GOT3 (cell line): Measurements from ENCODE around the gene DCUN1D4.
"Not testable (repeated sequence)": the region's sequence is repeated elsewhere in the genome, so short reads cannot be mapped to it uniquely, and the experiment has no call there.

Source experiments
- DNase-seq: peaks from one replicate; lab custom pipeline; 2025; ENCODE audit warnings: mixed read lengths; lab: John Stamatoyannopoulos, UW

The DCUN1D4 gene

DNA sequence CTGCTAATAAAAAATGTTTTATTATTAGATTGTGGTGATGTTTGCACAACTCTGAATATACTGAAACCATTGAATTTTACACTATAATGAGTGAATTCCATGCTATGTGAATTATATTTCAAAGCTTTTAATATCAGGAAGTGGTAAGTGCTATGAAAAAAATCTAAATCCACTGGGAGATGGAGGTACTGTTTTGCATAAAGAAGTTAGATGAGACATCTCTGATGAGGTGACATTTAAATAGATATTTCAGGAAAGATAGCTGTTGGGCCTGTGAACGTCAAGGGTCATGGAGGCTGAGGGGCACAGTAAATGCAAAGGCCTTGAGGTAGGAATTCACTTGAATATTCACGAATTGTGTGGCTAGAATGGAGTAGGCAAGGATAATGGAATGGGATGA, 12.3 kb downstream of the DCUN1D4 start:
- no peak for DNase-seq

DNA sequence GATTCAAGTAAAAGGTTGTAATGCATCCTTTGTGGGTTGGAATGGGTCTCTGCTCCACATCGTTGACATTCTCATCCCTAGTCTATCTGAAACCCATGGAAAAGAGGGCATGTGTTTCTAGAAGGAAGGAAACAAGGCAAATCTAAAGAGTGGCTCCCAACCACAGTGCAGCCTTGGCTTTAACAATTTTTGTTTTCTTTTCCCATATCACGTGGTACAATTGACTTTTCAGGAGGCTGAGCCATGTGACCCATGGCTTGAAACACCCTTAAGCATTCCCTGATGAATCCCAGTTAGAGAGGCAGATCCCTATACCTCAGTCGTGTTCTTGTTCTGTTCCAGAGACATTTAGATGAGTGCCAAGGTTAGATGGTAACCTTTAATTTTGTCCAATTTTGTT, 12.8 kb downstream of the DCUN1D4 start:
- DNase-seq, result no peak

- no peak for DNase-seq
Observed at GRCh38 chr4:51858605-51859202, 15.8 kb downstream of the DCUN1D4 start.

DNA sequence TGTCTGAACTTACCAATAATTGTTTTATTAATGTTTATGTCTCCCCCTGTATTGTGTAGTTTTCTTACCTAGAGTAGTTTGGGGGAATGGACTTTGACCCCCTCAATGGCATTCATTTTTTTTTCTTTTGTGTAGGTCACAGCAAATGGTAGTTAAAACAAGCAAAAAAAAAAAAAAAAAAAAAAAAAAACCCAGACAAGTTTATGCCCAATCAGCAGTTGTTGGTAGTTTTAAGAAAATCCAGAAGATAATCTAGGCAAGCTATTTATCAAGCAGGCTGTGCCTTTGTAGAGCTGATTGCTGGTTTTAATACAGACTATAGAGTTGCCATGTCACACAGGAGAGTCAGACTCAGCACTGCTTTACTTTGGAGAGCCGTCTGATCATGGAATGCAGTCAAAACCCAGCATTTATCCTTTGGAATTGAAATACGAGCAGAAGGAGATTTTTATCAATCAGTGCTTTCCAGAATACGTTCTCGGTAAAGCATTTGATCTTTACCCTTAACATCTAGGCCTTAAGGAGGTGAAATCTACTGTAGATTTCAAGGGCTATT, 16.6 kb downstream of the DCUN1D4 start:
- no peak for DNase-seq

DNA sequence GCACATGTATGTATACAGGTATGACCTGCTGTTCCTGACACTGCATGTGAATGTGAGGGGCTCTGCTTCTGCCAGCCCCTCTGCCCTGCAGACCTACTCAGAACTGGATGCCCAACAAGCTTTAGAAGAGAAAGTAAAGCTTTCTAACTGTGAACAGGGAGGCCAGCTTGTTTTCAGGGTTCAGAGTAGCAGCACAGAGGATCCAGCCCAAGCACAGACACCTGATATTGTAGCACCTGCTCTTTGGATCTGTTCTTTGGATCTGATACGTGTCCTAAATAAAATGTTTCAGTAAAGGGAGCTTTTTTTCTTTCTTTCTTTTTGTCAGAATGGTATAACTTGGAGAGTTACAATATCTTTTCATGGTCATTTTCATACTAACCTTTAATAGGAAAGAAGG, 19.2 kb downstream of the DCUN1D4 start:
- no peak for DNase-seq

GRCh38 chr4:51862781-51863180, 19.8 kb downstream of the DCUN1D4 start:
- DNase-seq, result no peak

GRCh38 chr4:51865717-51866116, 22.8 kb downstream of the DCUN1D4 start:
- no peak for DNase-seq

DNA sequence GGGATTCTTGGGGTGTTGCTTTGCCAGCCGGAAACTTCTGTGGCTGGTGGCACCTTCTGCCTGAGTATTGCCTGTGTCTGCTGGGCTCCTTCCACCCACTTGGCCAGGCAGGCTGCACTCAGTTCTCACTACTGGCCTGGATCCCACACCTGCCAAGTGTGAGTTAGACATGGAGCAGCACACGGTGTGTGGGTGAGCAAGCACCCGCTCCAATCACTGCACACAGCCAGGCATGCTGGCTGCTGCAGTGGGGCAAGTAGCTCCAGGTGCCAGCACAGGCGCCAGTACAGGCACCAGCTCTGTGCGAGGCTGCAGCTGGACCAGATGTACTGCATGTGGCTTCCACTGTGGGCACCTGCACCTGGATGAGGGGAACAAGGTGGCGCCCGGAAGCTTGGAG, 23.9 kb downstream of the DCUN1D4 start:
- DNase-seq, result no peak

DNA sequence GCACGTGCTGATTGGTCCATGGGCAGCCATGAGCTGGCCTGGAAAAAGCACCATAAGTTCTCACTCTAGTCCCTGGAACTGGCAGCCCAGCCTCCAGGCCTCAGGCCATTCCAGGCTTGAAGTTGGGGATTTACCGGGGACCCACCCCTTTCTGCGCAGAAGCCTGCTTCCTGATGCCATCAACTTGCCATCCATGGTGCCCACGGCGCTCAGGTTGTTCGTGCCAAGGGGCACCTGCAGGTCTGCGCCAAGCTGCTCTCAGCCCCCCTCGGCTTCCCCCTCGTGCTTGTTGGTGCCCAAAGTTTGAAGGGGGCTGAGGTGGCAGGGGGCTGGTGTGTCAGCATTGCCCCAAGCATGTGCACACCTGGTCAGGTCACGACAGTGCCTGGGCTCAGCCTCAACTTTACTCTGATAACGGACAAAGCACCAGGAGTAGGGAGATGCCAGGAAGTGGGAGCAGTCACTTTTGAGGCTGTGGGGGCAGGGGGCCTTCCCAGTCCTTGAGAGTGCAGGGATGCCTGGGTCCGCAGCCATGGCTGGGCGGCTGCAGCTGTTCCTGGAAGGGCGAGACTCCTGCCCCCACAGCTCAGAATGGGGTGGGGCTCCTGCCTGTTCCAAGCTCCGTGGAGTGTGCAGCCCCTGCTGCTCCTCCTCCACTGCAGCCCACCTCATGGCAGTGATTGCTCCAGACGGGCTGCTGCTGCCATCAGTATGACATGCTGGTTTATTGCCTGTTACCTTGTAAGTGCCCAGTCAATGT, 24.9 kb downstream of the DCUN1D4 start:
- no peak for DNase-seq

DNA sequence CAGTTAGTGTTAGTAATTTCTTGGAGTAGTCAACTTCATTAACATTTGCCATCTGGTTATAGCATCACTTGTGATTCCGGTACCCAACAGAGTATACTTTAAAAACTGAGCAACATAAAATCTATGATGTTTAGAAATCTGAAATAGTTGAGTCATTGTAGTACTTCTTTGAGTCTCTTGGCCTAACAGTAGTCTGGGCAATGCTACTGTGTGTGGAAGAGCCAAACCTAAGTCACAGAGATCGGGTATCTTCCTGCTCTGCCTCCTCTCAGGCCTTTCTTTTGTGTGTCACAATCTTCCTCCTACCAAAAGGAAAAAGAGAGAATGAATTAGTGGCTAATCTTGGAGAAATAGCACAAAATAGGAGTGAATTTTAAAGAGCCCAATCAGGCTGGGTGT, 25.5 kb downstream of the DCUN1D4 start:
- no peak for DNase-seq

DNA sequence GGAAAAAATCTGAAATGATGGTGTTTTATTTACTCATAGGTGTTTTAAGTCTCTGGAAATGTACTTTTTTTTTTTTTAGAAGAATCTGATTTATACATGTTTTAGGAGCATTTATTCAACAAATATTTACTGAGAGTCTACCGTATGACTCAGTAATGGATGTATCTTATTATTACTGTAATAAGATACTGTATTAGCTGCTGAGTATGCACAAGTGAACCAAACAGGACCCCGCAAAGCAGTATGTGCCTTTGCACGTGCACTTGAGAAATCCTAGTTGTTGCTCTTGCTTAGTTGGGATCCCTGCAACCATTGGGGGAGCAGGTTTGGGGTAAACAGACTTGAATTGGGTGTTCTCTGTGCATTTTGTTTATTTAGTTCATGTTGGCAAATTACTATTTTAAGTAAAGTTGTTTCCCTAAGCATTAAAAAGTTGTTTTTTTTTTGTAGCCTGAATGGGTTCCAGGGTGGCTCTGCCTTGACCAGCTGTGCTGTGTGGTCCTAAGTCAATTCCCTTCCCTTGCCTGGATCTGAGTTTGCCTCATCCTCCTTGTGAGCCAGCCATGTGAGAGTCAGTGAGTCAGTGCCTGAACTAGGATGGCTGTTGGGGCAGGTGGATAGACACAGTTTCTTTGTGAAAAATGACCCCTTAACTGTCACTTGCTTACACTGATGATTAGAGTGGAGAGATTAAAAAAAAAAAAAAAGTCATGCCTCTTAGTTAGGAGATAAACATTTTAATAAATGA, 27.7 kb downstream of the DCUN1D4 start:
- DNase-seq, result no peak

DNA sequence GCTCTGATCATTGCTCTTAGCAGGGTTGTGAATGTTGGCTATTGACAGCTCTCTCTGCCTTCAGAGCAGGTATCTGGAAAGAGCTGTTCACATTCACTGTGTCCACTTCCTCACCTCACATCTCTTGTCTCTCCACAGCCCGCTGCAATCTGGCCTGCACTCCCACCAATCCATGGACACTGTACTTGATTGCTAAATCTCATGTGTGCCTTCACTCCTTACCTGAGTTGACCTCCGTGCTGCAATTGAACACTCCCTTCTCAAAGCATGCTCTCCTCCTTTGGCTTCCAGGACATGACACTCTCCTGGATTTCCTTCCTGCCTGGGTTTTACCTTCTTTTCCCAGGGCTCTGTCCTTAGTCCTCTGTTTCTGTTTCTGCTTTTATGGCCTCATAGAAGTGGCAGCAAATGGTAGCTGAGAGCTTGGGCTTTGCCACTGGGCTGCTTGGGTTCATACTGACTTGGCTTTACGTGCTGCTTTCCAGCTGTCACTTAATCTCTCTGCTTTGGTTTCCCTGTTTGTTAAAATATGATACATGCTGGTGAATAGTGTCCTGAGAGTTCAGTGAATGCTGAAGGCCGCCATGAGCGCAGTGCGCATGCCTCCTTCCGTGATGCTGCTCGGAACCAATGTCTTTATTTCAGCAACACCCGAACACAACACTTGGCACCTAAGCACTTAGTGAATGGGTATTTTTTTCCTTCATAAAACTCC, 29.5 kb downstream of the DCUN1D4 start:
- DNase-seq, result no peak

- DNase-seq, result no peak
Observed at GRCh38 chr4:51874551-51874950, 31.6 kb downstream of the DCUN1D4 start.

DNA sequence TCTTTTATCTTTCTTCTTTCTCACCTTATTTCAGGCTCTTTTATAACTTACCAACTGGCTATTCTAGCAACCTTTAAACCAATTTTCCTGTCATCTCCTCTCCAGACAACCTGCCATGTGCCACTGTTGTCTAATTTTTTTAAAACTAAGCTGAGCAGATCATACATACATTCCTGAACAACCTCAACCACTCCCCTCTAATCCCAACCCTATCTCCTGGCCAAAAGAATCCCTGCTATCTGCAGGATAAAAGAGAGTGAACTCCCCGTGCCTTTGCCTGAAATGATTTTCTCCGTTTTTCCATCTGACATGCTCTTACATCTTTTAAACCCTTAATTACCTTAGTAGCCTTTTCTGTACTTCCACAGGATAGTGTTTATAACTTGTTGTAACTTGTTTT, 35.5 kb downstream of the DCUN1D4 start:
- DNase-seq, result no peak

GRCh38 chr4:51880016-51880915, 37.3 kb downstream of the DCUN1D4 start:
- no peak for DNase-seq

GRCh38 chr4:51884055-51884454, 41.1 kb downstream of the DCUN1D4 start:
- no peak for DNase-seq

- no peak for DNase-seq
Observed at GRCh38 chr4:51884606-51885005, 41.7 kb downstream of the DCUN1D4 start.

DNA sequence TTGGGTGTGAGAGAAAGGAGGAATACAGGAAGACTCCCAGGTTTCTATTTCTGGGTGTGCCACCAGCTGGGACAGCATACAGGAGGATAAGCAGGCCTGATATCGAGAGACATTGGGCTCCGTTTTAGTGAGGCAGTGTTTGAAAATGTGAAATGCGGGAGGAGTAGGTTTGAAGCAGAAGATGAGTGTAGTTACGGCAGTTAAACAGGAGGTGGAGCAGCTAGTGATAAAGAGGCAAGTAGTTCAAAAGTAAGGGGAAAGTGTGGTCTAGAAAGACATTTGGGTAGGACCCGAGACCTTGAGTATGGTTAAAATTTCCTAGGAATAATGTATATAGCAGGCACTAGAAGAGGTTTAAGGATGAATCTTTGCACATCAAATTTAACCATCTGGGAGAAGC, 42.4 kb downstream of the DCUN1D4 start:
- no peak for DNase-seq

DNA sequence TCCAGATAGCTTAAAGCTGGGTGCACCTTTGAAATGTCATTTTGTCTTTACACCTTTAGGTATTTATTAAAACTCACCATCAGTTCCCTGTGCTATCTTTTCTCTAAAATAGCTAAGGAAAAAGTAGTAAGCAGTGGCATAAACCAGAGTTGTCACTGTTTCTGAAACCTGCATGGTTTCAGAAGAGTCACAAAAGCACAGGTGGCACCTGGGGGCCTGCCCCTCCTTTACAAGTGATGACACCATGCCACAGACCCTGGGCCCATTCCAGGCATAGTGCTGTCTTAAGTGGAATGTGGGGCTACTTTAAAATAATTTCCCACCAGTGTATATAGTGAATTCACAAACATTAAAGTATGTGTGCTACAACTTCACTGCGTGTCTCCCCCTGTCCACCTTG, 47.8 kb downstream of the DCUN1D4 start:
- no peak for DNase-seq

- not testable (repeated sequence) for DNase-seq
Observed at GRCh38 chr4:51893402-51893801, 50.4 kb downstream of the DCUN1D4 start.

GRCh38 chr4:51894059-51894645, 51.2 kb downstream of the DCUN1D4 start:
- no peak for DNase-seq
